ENCODE data around the gene MTOR.
"Not testable (repeated sequence)": the region's sequence is repeated elsewhere in the genome, so short reads cannot be mapped to it uniquely, and the experiment has no call there.

The MTOR gene

GRCh38 chr1:11100149-11100493 lies 162.2 kb downstream of the MTOR start:
- no peak for DNase-seq

- peak; percentile 97 for DNase-seq
Observed at GRCh38 chr1:11099310-11100148, 162.8 kb downstream of the MTOR start, which contains the start of gene EXOSC10. Gene EXOSC10 (minus strand): TSS chr1:11099869. CDS start chr1:11099831, 38 bp downstream.

DNA sequence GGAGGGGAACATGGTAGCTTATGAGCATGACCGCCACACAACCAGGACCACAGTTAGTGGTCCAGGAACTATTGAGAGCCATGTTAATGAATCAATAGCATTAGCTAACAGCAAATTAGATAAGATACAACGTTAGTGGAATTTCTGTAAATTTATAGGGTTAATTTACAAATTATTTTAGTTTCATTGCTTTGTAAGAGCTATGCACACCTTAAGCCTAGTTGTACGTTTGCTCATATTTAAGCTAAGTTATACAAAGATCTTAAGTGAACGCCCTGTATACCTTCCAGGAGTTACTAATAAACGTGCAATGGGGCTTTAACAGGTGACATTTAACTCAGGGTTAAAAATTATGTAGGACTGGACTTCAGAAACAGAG lies 163.4 kb downstream of the MTOR start:
- DNase-seq, result no peak

DNA sequence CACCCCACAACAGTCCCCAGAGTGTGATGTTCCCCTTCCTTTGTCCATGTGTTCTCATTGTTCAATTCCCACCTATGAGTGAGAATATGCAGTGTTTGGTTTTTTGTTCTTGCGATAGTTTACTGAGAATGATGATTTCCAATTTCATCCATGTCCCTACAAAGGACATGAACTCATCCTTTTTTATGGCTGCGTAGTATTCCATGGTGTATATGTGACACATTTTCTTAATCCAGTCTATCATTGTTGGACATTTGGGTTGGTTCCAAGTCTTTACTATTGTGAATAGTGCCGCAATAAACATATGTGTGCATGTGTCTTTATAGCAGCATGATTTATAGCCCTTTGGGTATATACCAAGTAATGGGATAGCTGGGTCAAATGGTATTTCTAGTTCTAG lies 178.6 kb downstream of the MTOR start:
- not testable (repeated sequence) for DNase-seq

DNA sequence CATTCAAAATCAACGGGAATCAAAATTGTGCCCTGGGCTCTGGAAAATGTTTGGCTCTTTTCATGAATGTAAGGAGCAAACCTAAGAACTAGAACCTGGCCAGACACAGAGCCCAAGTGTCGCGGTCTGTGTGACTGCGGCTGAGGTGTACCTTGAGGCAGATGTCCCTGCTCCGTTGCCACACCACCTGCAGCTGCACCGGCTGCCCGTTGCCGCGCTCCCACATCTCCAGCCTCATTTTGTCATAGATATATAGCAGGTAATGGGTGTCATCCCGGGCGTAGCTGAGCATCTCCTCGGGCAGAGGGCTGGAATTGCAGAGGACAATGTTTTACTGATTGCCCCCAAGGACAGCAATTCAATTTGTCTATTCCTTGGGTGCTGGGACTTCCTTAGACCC lies 181.4 kb downstream of the MTOR start:
- DNase-seq, result no peak

GRCh38 chr1:11078631-11079030 lies 183.7 kb downstream of the MTOR start:
- DNase-seq, result no peak

- DNase-seq, result not testable (repeated sequence)
Observed at GRCh38 chr1:11073398-11073797, 189.0 kb downstream of the MTOR start.

DNA sequence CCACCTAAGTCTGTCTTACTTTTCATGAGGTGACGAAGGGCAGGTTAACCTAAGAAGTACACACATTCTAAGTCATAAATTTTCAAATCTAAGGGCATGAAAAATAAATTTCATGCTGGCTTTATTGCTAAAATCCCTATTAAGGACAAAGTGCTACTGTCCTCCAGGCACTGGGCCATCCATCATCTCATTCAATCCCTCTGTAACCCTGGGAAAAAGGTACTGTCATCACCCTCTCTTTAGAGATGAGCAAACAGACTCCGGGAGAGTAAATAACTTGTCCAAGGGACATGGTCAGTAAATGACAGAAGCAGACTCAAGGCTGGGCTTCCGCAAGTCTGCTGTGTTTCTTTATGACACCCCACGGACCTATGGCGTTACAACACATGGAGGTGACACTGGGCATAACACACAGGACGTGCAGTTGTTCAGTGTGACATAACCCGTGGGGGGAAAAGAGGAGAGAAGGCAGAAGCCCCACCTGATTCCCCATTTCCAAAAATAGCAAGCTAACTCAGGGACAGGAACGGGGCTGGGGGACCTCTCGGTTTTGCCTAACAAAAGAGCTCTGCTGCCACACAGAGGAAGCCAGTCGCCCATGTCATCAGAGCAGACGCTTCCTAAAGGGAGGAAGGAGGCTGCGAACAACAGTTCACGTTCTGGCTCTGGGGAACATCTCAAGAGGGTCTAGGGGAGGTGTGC lies 190.0 kb downstream of the MTOR start:
- DNase-seq, result no peak

GRCh38 chr1:11071463-11072215 lies 190.7 kb downstream of the MTOR start:
- DNase-seq, result peak; percentile 1

DNA sequence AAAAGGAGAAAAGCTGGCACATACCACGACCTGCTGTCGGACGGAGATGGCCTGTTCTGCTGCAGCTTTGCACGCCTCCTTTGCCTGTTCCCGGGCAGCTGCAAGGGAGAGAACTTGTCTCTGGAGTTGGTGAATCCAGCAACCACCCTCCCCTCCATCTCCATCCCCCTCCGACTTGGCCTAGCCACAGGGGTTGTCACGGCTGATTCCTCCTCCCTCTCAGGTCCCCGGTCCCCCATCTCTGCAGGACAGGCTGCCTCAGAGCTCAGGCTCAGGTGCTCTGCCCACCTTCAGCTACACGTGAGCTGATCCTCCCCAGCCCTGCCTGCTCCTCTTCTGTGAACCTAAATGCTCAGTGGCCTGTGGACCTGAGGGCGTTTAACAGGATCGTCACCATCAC lies 191.5 kb downstream of the MTOR start:
- peak; percentile 0 for DNase-seq

GRCh38 chr1:11068600-11069473 lies 193.5 kb downstream of the MTOR start:
- peak; percentile 1 for DNase-seq

- peak; percentile 1 for DNase-seq
Observed at GRCh38 chr1:11067716-11068599, 194.4 kb downstream of the MTOR start.

GRCh38 chr1:11065796-11066195 lies 196.6 kb downstream of the MTOR start:
- no peak for DNase-seq

DNA sequence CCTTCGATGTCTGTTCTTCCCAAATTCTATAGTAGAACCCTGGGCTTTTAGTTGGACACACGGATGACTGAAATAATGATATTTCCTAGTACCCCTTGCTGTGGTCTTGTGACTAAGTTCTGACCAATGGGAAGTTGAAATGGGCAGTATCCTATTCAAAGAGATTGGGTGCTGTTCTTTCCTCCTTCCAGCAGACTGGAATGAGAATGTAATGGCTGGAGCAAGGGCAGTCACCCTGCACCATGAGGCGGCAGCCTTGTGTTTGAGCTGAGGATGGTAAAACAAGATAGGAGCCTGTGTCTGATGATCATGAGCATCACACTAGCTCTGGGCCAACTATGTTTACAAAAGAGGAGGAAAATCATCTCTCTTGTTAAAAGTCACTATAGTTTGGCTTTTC lies 197.4 kb downstream of the MTOR start:
- no peak for DNase-seq

GRCh38 chr1:11063937-11064537 lies 198.3 kb downstream of the MTOR start:
- not testable (repeated sequence) for DNase-seq

DNA sequence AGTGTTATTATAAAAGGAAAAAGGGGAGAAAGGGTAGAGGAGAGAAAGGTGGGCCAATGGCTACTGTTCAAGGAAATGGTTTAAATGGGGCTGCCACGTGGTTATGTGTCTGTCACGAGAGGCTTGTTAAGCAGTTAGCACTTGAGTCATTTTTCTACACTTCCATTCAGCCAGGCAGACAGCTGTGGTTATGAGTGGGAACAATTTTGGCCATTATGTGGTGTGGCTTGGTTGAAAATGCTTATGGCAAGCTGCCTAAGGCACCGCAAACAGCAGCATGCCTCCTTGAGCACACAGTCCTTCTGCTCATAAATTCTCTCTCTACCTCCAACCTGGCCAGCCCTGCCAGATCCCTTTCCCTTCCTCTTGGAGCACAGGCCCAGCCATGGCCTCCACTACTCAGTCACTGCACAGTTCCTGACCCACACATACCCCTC lies 199.4 kb downstream of the MTOR start:
- peak; percentile 43 for DNase-seq

DNA sequence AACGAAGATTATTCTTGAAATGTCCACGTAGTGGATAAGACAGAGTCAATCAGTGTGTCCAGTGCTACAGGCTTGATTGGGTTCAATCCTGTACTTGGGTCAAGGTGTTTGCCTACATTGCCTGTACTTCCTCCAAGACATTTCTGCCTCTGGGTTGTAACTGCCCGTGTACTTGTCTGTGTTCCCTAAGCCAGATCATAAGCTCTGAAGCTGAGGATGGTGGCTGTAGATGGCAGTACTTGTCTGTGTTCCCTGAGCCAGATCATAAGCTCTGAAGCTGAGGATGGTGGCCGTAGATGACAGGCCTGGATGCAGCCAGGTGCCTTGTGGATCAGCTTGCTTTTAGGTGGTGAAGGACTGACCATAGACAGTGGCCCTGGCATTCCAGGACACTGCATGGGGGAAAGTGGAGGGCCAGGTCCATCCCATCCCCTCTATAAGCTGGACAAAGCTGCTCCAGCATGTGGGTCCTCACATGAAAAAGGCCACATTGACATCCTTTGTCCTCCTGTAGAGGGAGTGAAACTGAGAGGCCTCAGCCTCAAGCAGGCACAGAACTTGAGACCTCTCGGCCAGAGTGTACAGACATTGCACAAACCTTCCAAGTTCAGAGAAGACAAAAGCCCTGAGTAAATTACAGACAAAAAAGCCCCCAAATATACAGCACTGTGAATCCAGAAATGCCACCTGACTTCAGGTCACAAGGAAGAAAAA lies 200.5 kb downstream of the MTOR start:
- DNase-seq, result no peak

- DNase-seq, result peak; percentile 93
Observed at GRCh38 chr1:11059968-11060830, 202.2 kb downstream of the MTOR start, which contains the start of gene SRM. Gene SRM (minus strand): TSS chr1:11060018. CDS start chr1:11059943, 75 bp downstream.
